HepG2 (cell line): ENCODE measurements around the gene RFC1. TPM values are rescaled to one million over a fixed set of nuclear protein-coding genes. Genes with fewer than 3 reads are reported as not detected.

Experiments
- BHLHE40 ChIP-seq: IDR thresholded peaks from 2 replicates; pipeline ENCODE4 v1.6.1; 2011; ENCODE audit warnings: low read length, improper control_type of control experiment
- CEBPB ChIP-seq: IDR thresholded peaks from 2 replicates; pipeline ENCODE4 v1.6.1; 2011; ENCODE audit warnings: low read depth, low read length, improper control_type of control experiment, borderline replicate concordance
- GATAD2A ChIP-seq: IDR thresholded peaks from 2 replicates; pipeline ENCODE4 v1.6.1; 2016
- HNF4A ChIP-seq: sonication (generic); formaldehyde crosslinking; IDR thresholded peaks from 2 replicates; pipeline ENCODE4 v1.4.0; 2020; ENCODE audit warnings: missing genetic modification reagents
- KLF15 ChIP-seq: sonication (generic); formaldehyde crosslinking; IDR thresholded peaks from 2 replicates; pipeline ENCODE4 v1.8.1; 2023; ENCODE audit warnings: borderline replicate concordance, mild to moderate bottlenecking, inconsistent platforms, missing genetic modification reagents, mixed read lengths
- MXD4 ChIP-seq: IDR thresholded peaks from 2 replicates; pipeline ENCODE4 v1.6.1; 2016; ENCODE audit warnings: mild to moderate bottlenecking, missing biosample characterization, missing genetic modification reagents
- MYC ChIP-seq: sonication (generic); formaldehyde crosslinking; IDR thresholded peaks from 2 replicates; pipeline ENCODE4 v1.9.0; 2021; ENCODE audit warnings: missing genetic modification reagents, borderline replicate concordance
- PPARG ChIP-seq: conservative IDR thresholded peaks from 2 replicates; pipeline ENCODE4 v1.6.1; 2016; ENCODE audit warnings: missing biosample characterization, missing genetic modification reagents
- RXRB ChIP-seq: IDR thresholded peaks from 2 replicates; pipeline ENCODE4 v1.6.1; 2016; ENCODE audit warnings: borderline replicate concordance, missing genetic modification reagents, missing compliant biosample characterization
- SNAPC2 ChIP-seq: sonication (generic); formaldehyde crosslinking; IDR thresholded peaks from 2 replicates; pipeline ENCODE4 v1.8.1; 2022; ENCODE audit warnings: mild to moderate bottlenecking, missing genetic modification reagents
- TAF15 ChIP-seq: fragments of 200-400 bp; formaldehyde crosslinking; IDR thresholded peaks from one replicate; pipeline ENCODE4 v1.6.1; 2018; ENCODE audit warnings: mild to moderate bottlenecking, low read depth, low read length; ENCODE audit not compliant: poor library complexity, severe bottlenecking
- ZC3H4 ChIP-seq: sonication (generic); formaldehyde crosslinking; IDR thresholded peaks from 2 replicates; pipeline ENCODE4 v1.4.0; 2020; ENCODE audit warnings: missing genetic modification reagents, borderline replicate concordance
- ZMYM4 ChIP-seq: sonication (generic); formaldehyde crosslinking; IDR thresholded peaks from 2 replicates; pipeline ENCODE4 v1.8.1; 2023; ENCODE audit warnings: mild to moderate bottlenecking, missing genetic modification reagents
- ZNF335 ChIP-seq: sonication (generic); formaldehyde crosslinking; IDR thresholded peaks from 2 replicates; pipeline ENCODE4 v1.4.0; 2020; ENCODE audit warnings: missing genetic modification reagents
- ZNF883 ChIP-seq: sonication (generic); formaldehyde crosslinking; IDR thresholded peaks from 2 replicates; pipeline ENCODE4 v1.5.1; 2020; ENCODE audit warnings: mild to moderate bottlenecking, missing genetic modification reagents; ENCODE audit errors: not compliant biosample characterization
- polyA plus RNA-seq, 8 experiments: library from polyadenylated mRNA; depleted of rRNA in 3 of 8; stranded (reverse) in 7 of 8; unstranded in 1 of 8; fragments of >200 nt; fragmentation: Illumina TruSeq in 4 of 8; extraction: Trizol in 4 of 8; gene quantifications; 2 replicates each; pipeline versions ENCODE4 v1.2.1 to v1.2.3, GENCODE V29; 2011 to 2016; ENCODE audit warnings: low read depth in 4 of 8, missing spikeins in 1 of 8, mixed read lengths in 1 of 8; ENCODE audit not compliant: insufficient read depth in 1 of 8
- total RNA-seq, 5 experiments: library from RNA; depleted of rRNA; stranded (reverse); fragments of >200 nt; fragmentation: Illumina TruSeq; extraction: Trizol; gene quantifications; 2 replicates each; pipeline ENCODE4 v1.2.3, GENCODE V29; 2016; ENCODE audit warnings: low read depth in 1 of 5
- TF ChIP-seq, protein P1 (sequence below): sonication (generic); formaldehyde crosslinking; IDR thresholded peaks from 2 replicates; pipeline ENCODE4 v1.4.0; 2020; ENCODE audit warnings: missing genetic modification reagents
- TF ChIP-seq, protein P2 (sequence below): sonication (generic); formaldehyde crosslinking; IDR thresholded peaks from 2 replicates; pipeline ENCODE4 v1.4.0; 2020; ENCODE audit warnings: missing genetic modification reagents, low read depth, mild to moderate bottlenecking, borderline replicate concordance
- TF ChIP-seq, protein P3 (sequence below): sonication (generic); formaldehyde crosslinking; conservative IDR thresholded peaks from 2 replicates; pipeline ENCODE4 v1.4.0; 2020; ENCODE audit warnings: mild to moderate bottlenecking, missing genetic modification reagents, moderate library complexity
- TF ChIP-seq, protein P4 (sequence below): sonication (generic); formaldehyde crosslinking; IDR thresholded peaks from 2 replicates; pipeline ENCODE4 v1.4.0; 2020; ENCODE audit warnings: missing genetic modification reagents
- TF ChIP-seq, protein P5 (sequence below): sonication (generic); formaldehyde crosslinking; IDR thresholded peaks from 2 replicates; pipeline ENCODE4 v1.8.0; 2022; ENCODE audit warnings: low read depth, missing genetic modification reagents

RFC1 gene
- total and polyA plus RNA-seq, 2 of the 13 experiments (the other 11 are each of a cell fraction or from before 2014, with no cell fraction given): 15.9 to 78.8 TPM

DNA sequence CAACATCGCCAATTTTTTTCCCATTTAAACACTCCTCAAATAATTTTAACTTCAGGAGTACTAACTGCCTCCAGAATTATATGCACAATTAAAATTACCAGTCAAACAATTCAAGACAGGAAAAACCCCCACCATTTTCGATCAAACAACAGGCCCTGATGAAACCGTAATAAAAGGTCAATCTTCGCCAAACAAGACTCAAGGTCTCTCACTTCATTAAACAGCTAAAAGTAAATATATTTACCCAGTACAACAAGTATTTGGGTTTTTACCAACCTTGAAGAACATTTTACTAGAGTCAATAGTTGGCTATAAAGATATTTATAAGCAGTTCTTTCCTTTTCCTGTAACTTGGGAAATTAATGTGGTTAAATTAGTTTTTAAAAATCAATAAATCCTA, 28.3 kb downstream of the RFC1 start (continued):
- TF ChIP-seq, protein P1, sequence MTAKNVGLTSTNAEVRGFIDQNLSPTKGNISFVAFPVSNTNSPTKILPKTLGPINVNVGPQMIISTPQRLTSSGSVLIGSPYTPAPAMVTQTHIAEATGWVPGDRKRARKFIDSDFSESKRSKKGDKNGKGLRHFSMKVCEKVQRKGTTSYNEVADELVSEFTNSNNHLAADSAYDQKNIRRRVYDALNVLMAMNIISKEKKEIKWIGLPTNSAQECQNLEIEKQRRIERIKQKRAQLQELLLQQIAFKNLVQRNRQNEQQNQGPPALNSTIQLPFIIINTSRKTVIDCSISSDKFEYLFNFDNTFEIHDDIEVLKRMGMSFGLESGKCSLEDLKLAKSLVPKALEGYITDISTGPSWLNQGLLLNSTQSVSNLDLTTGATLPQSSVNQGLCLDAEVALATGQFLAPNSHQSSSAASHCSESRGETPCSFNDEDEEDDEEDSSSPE: 0 out of 2 replicates have a peak, but pooled peaks have one; percentile 23
- TF ChIP-seq ZMYM4 (CRISPR knock-in tag) (no peak; the same call in 1 of the 2 replicates), CEBPB (no peak), GATAD2A (peak; percentile 88), SNAPC2 (CRISPR knock-in tag) (0 out of 2 replicates have a peak, but pooled peaks have one; percentile 49), BHLHE40 (no peak), KLF15 (CRISPR knock-in tag) (no peak), HNF4A (CRISPR knock-in tag) (peak; percentile 58), ZNF883 (CRISPR knock-in tag) (no peak), TAF15 (no peak), ZC3H4 (CRISPR knock-in tag) (no peak), MYC (CRISPR knock-in tag) (no peak), ZNF335 (CRISPR knock-in tag) (no peak), PPARG (CRISPR knock-in tag) (peak; percentile 85), RXRB (CRISPR knock-in tag) (peak; percentile 79), MXD4 (CRISPR knock-in tag) (peak; percentile 42; the same call in 1 of the 2 replicates)
- TF ChIP-seq, protein P2, sequence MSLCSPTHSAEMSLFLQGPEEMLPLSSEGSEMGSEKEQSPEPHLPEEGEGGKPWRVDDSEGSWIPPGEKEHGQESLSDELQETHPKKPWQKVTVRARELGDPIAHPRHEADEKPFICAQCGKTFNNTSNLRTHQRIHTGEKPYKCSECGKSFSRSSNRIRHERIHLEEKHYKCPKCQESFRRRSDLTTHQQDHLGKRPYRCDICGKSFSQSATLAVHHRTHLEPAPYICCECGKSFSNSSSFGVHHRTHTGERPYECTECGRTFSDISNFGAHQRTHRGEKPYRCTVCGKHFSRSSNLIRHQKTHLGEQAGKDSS (CRISPR knock-in tag): no peak
- TF ChIP-seq, protein P3, sequence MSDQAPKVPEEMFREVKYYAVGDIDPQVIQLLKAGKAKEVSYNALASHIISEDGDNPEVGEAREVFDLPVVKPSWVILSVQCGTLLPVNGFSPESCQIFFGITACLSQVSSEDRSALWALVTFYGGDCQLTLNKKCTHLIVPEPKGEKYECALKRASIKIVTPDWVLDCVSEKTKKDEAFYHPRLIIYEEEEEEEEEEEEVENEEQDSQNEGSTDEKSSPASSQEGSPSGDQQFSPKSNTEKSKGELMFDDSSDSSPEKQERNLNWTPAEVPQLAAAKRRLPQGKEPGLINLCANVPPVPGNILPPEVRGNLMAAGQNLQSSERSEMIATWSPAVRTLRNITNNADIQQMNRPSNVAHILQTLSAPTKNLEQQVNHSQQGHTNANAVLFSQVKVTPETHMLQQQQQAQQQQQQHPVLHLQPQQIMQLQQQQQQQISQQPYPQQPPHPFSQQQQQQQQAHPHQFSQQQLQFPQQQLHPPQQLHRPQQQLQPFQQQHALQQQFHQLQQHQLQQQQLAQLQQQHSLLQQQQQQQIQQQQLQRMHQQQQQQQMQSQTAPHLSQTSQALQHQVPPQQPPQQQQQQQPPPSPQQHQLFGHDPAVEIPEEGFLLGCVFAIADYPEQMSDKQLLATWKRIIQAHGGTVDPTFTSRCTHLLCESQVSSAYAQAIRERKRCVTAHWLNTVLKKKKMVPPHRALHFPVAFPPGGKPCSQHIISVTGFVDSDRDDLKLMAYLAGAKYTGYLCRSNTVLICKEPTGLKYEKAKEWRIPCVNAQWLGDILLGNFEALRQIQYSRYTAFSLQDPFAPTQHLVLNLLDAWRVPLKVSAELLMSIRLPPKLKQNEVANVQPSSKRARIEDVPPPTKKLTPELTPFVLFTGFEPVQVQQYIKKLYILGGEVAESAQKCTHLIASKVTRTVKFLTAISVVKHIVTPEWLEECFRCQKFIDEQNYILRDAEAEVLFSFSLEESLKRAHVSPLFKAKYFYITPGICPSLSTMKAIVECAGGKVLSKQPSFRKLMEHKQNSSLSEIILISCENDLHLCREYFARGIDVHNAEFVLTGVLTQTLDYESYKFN: peak; percentile 81
- TF ChIP-seq, protein P4, sequence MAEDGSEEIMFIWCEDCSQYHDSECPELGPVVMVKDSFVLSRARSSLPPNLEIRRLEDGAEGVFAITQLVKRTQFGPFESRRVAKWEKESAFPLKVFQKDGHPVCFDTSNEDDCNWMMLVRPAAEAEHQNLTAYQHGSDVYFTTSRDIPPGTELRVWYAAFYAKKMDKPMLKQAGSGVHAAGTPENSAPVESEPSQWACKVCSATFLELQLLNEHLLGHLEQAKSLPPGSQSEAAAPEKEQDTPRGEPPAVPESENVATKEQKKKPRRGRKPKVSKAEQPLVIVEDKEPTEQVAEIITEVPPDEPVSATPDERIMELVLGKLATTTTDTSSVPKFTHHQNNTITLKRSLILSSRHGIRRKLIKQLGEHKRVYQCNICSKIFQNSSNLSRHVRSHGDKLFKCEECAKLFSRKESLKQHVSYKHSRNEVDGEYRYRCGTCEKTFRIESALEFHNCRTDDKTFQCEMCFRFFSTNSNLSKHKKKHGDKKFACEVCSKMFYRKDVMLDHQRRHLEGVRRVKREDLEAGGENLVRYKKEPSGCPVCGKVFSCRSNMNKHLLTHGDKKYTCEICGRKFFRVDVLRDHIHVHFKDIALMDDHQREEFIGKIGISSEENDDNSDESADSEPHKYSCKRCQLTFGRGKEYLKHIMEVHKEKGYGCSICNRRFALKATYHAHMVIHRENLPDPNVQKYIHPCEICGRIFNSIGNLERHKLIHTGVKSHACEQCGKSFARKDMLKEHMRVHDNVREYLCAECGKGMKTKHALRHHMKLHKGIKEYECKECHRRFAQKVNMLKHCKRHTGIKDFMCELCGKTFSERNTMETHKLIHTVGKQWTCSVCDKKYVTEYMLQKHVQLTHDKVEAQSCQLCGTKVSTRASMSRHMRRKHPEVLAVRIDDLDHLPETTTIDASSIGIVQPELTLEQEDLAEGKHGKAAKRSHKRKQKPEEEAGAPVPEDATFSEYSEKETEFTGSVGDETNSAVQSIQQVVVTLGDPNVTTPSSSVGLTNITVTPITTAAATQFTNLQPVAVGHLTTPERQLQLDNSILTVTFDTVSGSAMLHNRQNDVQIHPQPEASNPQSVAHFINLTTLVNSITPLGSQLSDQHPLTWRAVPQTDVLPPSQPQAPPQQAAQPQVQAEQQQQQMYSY (CRISPR knock-in tag): no peak
- TF ChIP-seq, protein P5, sequence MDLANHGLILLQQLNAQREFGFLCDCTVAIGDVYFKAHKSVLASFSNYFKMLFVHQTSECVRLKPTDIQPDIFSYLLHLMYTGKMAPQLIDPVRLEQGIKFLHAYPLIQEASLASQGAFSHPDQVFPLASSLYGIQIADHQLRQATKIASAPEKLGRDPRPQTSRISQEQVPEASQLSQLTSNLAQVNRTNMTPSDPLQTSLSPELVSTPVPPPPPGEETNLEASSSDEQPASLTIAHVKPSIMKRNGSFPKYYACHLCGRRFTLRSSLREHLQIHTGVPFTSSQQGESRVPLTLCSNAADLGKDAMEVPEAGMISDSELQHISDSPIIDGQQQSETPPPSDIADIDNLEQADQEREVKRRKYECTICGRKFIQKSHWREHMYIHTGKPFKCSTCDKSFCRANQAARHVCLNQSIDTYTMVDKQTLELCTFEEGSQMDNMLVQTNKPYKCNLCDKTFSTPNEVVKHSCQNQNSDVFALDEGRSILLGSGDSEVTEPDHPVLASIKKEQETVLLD (CRISPR knock-in tag): no peak
